HepG2 (cell line): ENCODE data around the gene TXLNA. TPM values are rescaled to one million over a fixed set of nuclear protein-coding genes. Genes with fewer than 3 reads are reported as not detected.

Source experiments
- ARHGAP35 ChIP-seq: sonication (generic); formaldehyde crosslinking; IDR thresholded peaks from 2 replicates; pipeline ENCODE4 v1.9.0; 2022; ENCODE audit warnings: mild to moderate bottlenecking, inconsistent platforms, moderate library complexity, missing genetic modification reagents, borderline replicate concordance
- ESRRA ChIP-seq: sonication (generic); formaldehyde crosslinking; IDR thresholded peaks from 2 replicates; pipeline ENCODE4 v1.5.1; 2020; ENCODE audit warnings: mild to moderate bottlenecking, low read depth, missing genetic modification reagents
- ETV5 ChIP-seq: IDR thresholded peaks from 2 replicates; pipeline ENCODE4 v1.6.1; 2018; ENCODE audit warnings: missing biosample characterization, missing genetic modification reagents, inconsistent platforms, borderline replicate concordance
- GTF3A ChIP-seq: sonication (generic); formaldehyde crosslinking; conservative IDR thresholded peaks from 2 replicates; pipeline ENCODE4 v1.4.0; 2020; ENCODE audit warnings: mild to moderate bottlenecking, missing genetic modification reagents
- HDAC1 ChIP-seq: sonication (generic); formaldehyde crosslinking; IDR thresholded peaks from 2 replicates; pipeline ENCODE4 v1.5.1; 2020; ENCODE audit warnings: mild to moderate bottlenecking, missing genetic modification reagents
- HDAC6 ChIP-seq: fragments of 200-600 bp; sonication (generic); IDR thresholded peaks from 2 replicates; pipeline ENCODE4 v1.7.0; 2017; ENCODE audit warnings: mild to moderate bottlenecking, antibody characterized with exemption, low read length, low read depth
- IRX3 ChIP-seq: sonication (generic); formaldehyde crosslinking; IDR thresholded peaks from 2 replicates; pipeline ENCODE4 v1.8.1; 2023; ENCODE audit warnings: mild to moderate bottlenecking, low read depth, missing genetic modification reagents, borderline replicate concordance
- NFE2L1 ChIP-seq: sonication (generic); formaldehyde crosslinking; IDR thresholded peaks from 2 replicates; pipeline ENCODE4 v1.4.0; 2020; ENCODE audit warnings: missing genetic modification reagents, mild to moderate bottlenecking, borderline replicate concordance
- NR1H2 ChIP-seq: sonication (generic); formaldehyde crosslinking; IDR thresholded peaks from 2 replicates; pipeline ENCODE4 v1.8.1; 2022; ENCODE audit warnings: low read depth, missing genetic modification reagents, borderline replicate concordance
- RORA ChIP-seq: sonication (generic); formaldehyde crosslinking; IDR thresholded peaks from 2 replicates; pipeline ENCODE4 v1.5.0; 2020; ENCODE audit warnings: mild to moderate bottlenecking, missing genetic modification reagents, moderate library complexity
- SIX4 ChIP-seq: sonication (generic); formaldehyde crosslinking; IDR thresholded peaks from 2 replicates; pipeline ENCODE4 v1.4.0; 2020; ENCODE audit warnings: missing genetic modification reagents
- TMF1 ChIP-seq: sonication (generic); formaldehyde crosslinking; IDR thresholded peaks from 2 replicates; pipeline ENCODE4 v1.8.1; 2022; ENCODE audit warnings: low read depth, missing genetic modification reagents
- U2AF1 ChIP-seq: fragments of 200-400 bp; formaldehyde crosslinking; optimal IDR thresholded peaks from 2 replicates; pipeline ENCODE3; 2017; ENCODE audit warnings: mild to moderate bottlenecking, low read depth, low read length
- ZBTB4 ChIP-seq: sonication (generic); formaldehyde crosslinking; IDR thresholded peaks from 2 replicates; pipeline ENCODE4 v1.4.0; 2020; ENCODE audit warnings: missing genetic modification reagents, mild to moderate bottlenecking, borderline replicate concordance
- ZNF207 ChIP-seq: fragments of 450-650 bp; IDR thresholded peaks from 2 replicates; pipeline ENCODE4 v1.6.1; 2016; ENCODE audit warnings: antibody characterized with exemption, borderline replicate concordance
- ZNF343 ChIP-seq: sonication (generic); formaldehyde crosslinking; IDR thresholded peaks from 2 replicates; pipeline ENCODE4 v1.4.0; 2020; ENCODE audit warnings: mild to moderate bottlenecking, missing genetic modification reagents
- ZNF468 ChIP-seq: sonication (generic); formaldehyde crosslinking; IDR thresholded peaks from 2 replicates; pipeline ENCODE4 v1.8.0; 2022; ENCODE audit warnings: mild to moderate bottlenecking, moderate library complexity, missing genetic modification reagents
- ZNF484 ChIP-seq: sonication (generic); formaldehyde crosslinking; IDR thresholded peaks from 2 replicates; pipeline ENCODE4 v1.5.1; 2020; ENCODE audit warnings: mild to moderate bottlenecking, low read depth, missing genetic modification reagents, borderline replicate concordance
- ZNF724P ChIP-seq: sonication (generic); formaldehyde crosslinking; IDR thresholded peaks from 2 replicates; pipeline ENCODE4 v1.8.0; 2022; ENCODE audit warnings: missing genetic modification reagents, borderline replicate concordance
- ZNF782 ChIP-seq: sonication (generic); formaldehyde crosslinking; IDR thresholded peaks from 2 replicates; pipeline ENCODE4 v1.4.0; 2020; ENCODE audit warnings: missing genetic modification reagents, mild to moderate bottlenecking, borderline replicate concordance
- ZSCAN22 ChIP-seq: sonication (generic); formaldehyde crosslinking; IDR thresholded peaks from 2 replicates; pipeline ENCODE4 v1.4.0; 2020; ENCODE audit warnings: mild to moderate bottlenecking, missing genetic modification reagents
- polyA plus RNA-seq, 8 experiments: library from polyadenylated mRNA; depleted of rRNA in 3 of 8; stranded (reverse) in 7 of 8; unstranded in 1 of 8; fragments of >200 nt; fragmentation: Illumina TruSeq in 4 of 8; extraction: Trizol in 4 of 8; gene quantifications; 2 replicates each; pipeline versions ENCODE4 v1.2.1 to v1.2.3, GENCODE V29; 2011 to 2016; ENCODE audit warnings: low read depth in 4 of 8, missing spikeins in 1 of 8, mixed read lengths in 1 of 8; ENCODE audit not compliant: insufficient read depth in 1 of 8
- total RNA-seq, 5 experiments: library from RNA; depleted of rRNA; stranded (reverse); fragments of >200 nt; fragmentation: Illumina TruSeq; extraction: Trizol; gene quantifications; 2 replicates each; pipeline ENCODE4 v1.2.3, GENCODE V29; 2016; ENCODE audit warnings: low read depth in 1 of 5
- TF ChIP-seq, protein P1 (sequence below): IDR thresholded peaks from 2 replicates; pipeline ENCODE4 v1.6.1; 2016; ENCODE audit warnings: missing compliant biosample characterization, missing genetic modification reagents, borderline replicate concordance
- TF ChIP-seq, protein P2 (sequence below): sonication (generic); formaldehyde crosslinking; IDR thresholded peaks from 2 replicates; pipeline ENCODE4 v1.9.0; 2022; ENCODE audit warnings: low read depth, missing genetic modification reagents

TXLNA gene
- total and polyA plus RNA-seq, 2 of the 13 experiments (the other 11 are each of a cell fraction or from before 2014, with no cell fraction given) = 29.6 to 67.8 TPM

DNA sequence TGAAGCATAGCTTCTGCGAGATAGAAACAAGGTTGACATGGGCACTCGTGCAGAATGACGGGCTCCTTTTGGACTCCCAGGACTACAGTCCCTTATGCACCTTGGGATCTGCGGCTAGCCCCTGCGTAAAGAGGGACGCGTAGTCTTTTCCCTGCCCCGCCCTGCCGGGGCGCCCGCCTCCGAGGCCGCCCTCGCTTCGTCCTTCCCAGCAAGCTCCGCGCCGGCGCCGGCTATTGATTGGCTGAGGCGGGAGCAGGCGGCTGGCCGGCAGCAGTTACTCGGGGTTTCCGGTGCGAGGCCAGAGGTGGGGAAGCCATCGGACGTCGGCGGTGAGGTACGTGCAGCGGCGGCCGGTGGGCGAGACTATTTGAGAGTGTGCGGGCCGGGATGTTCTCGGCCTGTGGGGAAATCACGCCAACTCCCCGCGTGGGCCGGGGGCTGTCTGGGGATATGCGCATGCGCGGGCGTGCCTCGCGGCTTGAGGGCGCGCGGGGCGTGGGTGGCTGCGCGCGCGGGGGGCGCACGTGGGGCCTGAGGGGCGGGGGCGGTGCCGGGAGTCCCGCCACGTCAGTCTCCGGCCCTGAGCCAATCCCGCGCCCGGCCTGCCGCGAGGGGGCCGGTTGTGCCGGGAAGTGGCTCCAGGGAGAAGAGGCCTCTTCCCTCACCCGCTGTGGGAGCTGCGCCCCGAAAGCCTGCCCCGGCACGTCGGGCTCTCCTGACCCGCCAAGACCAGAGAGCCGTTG lies at the start of gene TXLNA (continued):
- TF ChIP-seq ZBTB4 (peak; percentile 69; the same call in 1 of the 2 replicates), ETV5 (CRISPR knock-in tag) (peak; percentile 87; the same call in 1 of the 2 replicates), ZNF782 (CRISPR knock-in tag) (peak; percentile 72), SIX4 (CRISPR knock-in tag) (no peak), TMF1 (CRISPR knock-in tag) (no peak; the same call in none of the 2 replicates), ZNF724P (CRISPR knock-in tag) (peak; percentile 64; the same call in 1 of the 2 replicates), IRX3 (CRISPR knock-in tag) (peak; percentile 84), NFE2L1 (CRISPR knock-in tag) (no peak), RORA (CRISPR knock-in tag) (no peak), HDAC1 (peak; percentile 89), ZNF484 (CRISPR knock-in tag) (no peak), ESRRA (CRISPR knock-in tag) (peak; percentile 50; the same call in 1 of the 2 replicates), HDAC6 (no peak), ZNF207 (no peak), ARHGAP35 (CRISPR knock-in tag) (0 out of 2 replicates have a peak, but pooled peaks have one; percentile 84), GTF3A (CRISPR knock-in tag) (no peak), ZNF468 (CRISPR knock-in tag) (peak; percentile 71; the same call in 1 of the 2 replicates), NR1H2 (CRISPR knock-in tag) (no peak), U2AF1 (no peak), ZNF343 (CRISPR knock-in tag) (peak; percentile 67; the same call in 1 of the 2 replicates), ZSCAN22 (CRISPR knock-in tag) (peak; percentile 23; the same call in 1 of the 2 replicates)
- TF ChIP-seq, protein P1, sequence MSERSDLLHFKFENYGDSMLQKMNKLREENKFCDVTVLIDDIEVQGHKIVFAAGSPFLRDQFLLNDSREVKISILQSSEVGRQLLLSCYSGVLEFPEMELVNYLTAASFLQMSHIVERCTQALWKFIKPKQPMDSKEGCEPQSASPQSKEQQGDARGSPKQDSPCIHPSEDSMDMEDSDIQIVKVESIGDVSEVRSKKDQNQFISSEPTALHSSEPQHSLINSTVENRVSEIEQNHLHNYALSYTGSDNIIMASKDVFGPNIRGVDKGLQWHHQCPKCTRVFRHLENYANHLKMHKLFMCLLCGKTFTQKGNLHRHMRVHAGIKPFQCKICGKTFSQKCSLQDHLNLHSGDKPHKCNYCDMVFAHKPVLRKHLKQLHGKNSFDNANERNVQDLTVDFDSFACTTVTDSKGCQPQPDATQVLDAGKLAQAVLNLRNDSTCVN (CRISPR knock-in tag) = no peak; the same call in 1 of the 2 replicates
- TF ChIP-seq, protein P2, sequence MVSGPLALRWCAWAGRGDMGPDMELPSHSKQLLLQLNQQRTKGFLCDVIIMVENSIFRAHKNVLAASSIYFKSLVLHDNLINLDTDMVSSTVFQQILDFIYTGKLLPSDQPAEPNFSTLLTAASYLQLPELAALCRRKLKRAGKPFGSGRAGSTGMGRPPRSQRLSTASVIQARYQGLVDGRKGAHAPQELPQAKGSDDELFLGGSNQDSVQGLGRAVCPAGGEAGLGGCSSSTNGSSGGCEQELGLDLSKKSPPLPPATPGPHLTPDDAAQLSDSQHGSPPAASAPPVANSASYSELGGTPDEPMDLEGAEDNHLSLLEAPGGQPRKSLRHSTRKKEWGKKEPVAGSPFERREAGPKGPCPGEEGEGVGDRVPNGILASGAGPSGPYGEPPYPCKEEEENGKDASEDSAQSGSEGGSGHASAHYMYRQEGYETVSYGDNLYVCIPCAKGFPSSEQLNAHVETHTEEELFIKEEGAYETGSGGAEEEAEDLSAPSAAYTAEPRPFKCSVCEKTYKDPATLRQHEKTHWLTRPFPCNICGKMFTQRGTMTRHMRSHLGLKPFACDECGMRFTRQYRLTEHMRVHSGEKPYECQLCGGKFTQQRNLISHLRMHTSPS (CRISPR knock-in tag) = no peak
